Tongue (tissue), 3 donors: ENCODE results near the gene POLR2A. TPM values are rescaled to one million over a fixed set of nuclear protein-coding genes. Genes with fewer than 3 reads are reported as not detected.

Experiments
- DNase-seq: peaks from one replicate; pipeline ENCODE4 v3.0.0-alpha.2; 2015
- small RNA-seq: library from RNA; depleted of rRNA; stranded (forward); fragments of <200 nt; gene quantifications from one replicate; pipeline ENCODE3, GENCODE V24; 2014; ENCODE audit warnings: low replicate concordance
- total RNA-seq: library from RNA; depleted of rRNA; stranded (reverse); fragments of >200 nt; gene quantifications from one replicate; pipeline ENCODE4 v1.2.3, GENCODE V29; 2014

The POLR2A gene
- total RNA-seq, 1 donor from 2014 or later, result 71.4 TPM

DNA sequence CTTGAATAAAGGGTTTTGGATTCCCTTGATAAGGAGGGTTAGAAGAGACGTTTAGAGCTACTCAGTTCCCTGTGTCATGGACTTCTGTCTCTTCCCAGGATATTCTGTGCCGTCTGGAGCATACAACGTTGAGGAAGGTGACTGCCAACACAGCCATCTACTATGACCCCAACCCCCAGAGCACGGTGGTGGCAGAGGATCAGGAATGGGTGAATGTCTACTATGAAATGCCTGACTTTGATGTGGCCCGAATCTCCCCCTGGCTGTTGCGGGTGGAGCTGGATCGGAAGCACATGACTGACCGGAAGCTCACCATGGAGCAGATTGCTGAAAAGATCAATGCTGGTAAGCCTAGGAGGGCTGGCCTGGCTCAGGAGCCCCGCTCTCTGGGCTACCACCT lies 24.7 kb downstream of the POLR2A start:
- no peak for DNase-seq

DNA sequence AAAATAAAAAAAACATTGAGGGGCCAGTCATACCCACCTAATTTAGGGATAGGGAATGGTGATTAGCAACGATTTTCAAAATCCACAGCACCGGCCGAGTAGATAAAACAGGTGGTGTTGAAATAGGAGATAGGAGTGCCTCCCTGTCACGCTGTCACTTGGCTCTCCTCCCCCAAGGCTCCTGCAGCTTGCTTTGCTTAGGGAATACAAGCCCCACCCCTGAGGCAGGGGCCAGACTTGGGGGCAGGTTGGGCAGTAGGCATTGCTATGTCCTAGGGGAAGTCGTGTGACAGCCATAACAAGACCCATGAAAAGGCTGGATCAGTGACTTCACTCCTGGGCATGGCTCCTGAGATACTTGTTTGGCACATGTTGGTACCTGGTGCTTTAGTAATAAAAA lies 25.8 kb downstream of the POLR2A start:
- DNase-seq, result no peak

DNA sequence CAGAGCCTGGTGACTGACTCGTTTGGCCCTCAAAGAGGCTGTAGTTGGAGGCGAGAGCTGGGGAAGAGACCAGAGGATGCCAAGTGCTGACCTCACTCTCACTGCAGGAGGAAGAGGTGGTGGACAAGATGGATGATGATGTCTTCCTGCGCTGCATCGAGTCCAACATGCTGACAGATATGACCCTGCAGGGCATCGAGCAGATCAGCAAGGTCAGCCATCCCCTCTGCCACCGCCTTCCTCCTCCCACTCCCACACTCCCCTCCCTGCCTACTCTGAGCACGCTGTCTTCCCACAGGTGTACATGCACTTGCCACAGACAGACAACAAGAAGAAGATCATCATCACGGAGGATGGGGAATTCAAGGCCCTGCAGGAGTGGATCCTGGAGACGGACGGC lies 26.9 kb downstream of the POLR2A start:
- no peak for DNase-seq

DNA sequence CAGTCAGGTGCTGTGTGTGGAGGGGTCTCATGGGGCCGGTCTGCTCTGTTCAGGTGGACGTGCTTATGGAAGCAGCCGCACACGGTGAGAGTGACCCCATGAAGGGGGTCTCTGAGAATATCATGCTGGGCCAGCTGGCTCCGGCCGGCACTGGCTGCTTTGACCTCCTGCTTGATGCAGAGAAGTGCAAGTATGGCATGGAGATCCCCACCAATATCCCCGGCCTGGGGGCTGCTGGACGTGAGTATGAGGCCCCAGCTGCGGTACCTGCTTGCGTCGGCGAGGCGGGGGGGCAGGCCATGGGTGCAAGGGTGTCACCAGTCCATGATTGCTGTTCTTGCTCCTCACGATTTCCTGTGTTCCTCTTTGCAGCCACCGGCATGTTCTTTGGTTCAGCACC lies 27.9 kb downstream of the POLR2A start:
- DNase-seq, result no peak

- no peak for DNase-seq
These were observed 28.8 kb downstream of the POLR2A start for GRCh38 chr17:7512824-7513540.

GRCh38 chr17:7513850-7514419 lies 29.8 kb downstream of the POLR2A start:
- DNase-seq, result no peak

- no peak for DNase-seq
These were observed 31.9 kb downstream of the POLR2A start for GRCh38 chr17:7515911-7516610.

- DNase-seq, result no peak
These were observed 38.9 kb downstream of the POLR2A start for GRCh38 chr17:7523033-7523432.

GRCh38 chr17:7528842-7529241 lies 44.7 kb downstream of the POLR2A start:
- DNase-seq, result no peak

DNA sequence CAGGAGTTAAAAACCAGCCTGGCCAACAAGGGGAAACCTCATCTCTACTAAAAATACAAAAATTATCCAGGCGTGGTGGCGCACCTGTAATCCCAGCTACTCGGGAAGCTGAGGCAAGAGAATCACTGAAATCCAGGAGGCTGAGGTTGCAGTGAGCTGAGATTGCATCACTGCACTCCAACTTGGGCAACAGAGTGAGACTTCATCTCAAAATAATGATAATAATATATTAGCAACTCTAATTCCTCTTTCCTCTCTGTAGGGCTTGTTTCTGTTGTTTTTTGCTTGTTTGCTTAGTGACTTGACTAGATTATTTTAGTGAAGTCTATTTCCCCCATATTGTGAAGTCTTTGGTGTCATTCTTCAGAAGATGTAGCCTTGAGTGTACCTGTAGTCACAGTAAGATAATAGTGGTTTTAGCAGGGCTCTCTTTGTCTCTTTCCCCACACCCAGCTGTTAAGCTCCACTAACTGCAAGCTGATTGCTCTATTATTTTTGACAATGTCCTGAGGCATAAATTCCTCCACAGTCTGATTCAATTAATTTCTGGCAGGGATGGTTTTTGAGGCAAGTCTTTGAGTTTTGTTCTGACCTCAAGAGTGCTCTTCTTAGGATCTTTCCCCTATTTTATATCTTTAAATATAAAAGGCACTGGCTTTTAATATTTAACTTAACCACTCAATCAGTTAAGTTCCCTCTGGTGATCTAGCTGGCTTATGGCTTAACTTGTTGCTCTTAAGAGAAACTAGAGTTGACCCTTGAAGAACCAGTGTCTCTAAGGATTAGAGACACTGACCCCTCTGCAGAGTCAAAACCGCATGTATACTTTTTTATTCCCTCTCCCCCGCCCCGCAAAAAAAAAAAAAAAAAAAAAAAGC lies 46.1 kb downstream of the POLR2A start:
- no peak for DNase-seq

- DNase-seq, result no peak
These were observed 53.9 kb downstream of the POLR2A start for GRCh38 chr17:7538050-7538449.

DNA sequence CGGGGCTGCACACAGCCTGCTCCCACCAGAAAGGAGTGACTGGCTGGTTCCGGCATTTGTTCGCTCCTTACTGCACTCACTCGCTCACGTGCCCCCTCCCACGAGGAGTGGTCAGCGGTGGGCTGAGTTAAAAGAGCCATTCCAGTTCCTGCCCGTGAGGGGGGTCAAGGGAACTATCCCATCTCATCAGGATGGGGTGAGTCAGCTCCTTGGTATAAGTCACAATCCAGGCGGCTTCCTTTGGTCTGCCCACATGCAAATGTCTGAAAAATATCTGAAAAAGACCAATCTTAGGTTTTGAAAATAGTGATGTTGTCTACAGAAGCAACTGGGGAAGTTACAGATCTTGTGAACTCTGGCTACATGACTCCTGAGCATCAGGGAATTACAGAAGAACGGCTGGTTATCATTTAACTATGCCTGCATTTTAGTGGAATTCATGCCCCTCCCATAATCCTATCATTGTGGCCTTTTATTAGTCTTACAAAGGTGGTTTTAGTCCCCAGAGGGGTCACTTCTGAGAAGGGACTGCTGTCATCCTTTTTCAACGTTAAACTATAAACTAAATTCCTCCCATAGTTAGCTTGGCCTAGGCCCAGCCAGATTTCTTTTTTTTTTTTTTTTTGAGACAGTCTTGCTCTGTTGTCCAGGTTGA lies 54.9 kb downstream of the POLR2A start:
- no peak for DNase-seq

DNA sequence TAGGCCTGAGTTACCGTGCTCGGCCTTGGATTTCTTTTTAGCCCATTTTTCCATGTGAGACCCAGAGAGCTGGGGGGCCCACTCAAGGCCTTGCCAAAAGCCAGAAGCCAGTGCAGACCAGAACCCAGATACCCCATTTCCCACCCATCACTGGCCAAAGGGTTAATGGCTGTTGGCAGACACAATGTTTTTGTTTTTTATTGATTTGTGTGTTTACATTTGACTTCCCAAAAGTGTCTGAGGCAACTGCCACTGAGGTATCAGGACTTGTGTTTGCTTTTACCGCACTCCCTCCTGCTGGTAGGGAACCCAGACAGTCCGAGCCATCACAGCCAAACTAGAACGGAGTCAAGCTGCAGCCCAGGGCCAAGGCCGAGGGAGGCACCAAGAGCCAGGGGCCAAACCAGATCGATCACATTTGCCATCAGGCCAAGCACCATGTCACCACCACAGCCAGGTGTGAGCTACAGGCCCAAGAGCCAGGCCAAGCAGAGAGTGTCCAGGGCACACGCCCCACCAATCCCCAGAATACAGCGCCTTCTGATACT lies 57.0 kb downstream of the POLR2A start:
- no peak for DNase-seq

DNA sequence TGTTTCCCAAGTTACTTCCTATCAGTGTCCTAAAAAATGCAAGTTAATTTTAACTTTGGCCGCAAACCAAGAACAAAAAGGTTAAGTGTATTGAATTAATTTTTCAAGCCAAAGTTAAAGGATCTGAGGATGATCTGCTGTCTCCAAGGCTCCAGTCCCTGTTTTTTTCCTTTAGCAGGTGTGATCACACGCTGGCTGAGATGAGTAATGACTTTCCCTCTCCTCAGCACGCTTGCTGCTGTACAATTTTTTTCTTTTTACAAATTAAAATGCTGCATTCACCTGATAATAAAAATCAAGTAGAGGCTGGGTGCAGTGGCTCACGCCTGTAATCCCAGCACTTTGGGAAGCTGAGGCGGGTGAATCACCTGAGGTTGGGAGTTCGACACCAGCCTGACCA lies 60.7 kb downstream of the POLR2A start:
- DNase-seq, result no peak

GRCh38 chr17:7548585-7549400 lies 64.6 kb downstream of the POLR2A start, which contains the start of gene TNFSF12:
TSS of gene TNFSF12 (plus strand) at chr17:7549058. CDS start at chr17:7549154, 96 bp downstream.
- DNase-seq, result peak; percentile 64

Small RNA genes lying within 50 kb of the gene (small RNA-seq; reads per million reads assigned to genes)
- not detected for gene RF00019

Other genes with a start within 250 kb of the POLR2A start
- gene DVL2, start 249.8 kb upstream of the POLR2A start, total RNA-seq, result 53.7 TPM
- 22.3 TPM for gene PHF23, start 244.9 kb upstream of the POLR2A start, total RNA-seq
- 283 TPM for gene GABARAP, start 241.9 kb upstream of the POLR2A start, total RNA-seq
- gene CTDNEP1, start 232.6 kb upstream of the POLR2A start, total RNA-seq, result 63.6 TPM
- gene ELP5, start 232.2 kb upstream of the POLR2A start, total RNA-seq, result 43.2 TPM
- gene CLDN7, start 221.9 kb upstream of the POLR2A start, total RNA-seq, result 22.2 TPM
- gene SLC2A4, start 202.6 kb upstream of the POLR2A start, total RNA-seq, result 75.2 TPM
- gene YBX2, start 189.7 kb upstream of the POLR2A start, total RNA-seq, result 0.51 TPM
- gene EIF5A, start 176.7 kb upstream of the POLR2A start, total RNA-seq, result 212 TPM
- 35.3 TPM for gene GPS2, start 169.0 kb upstream of the POLR2A start, total RNA-seq
- gene NEURL4, start 155.0 kb upstream of the POLR2A start, total RNA-seq, result 22.5 TPM
- gene ACAP1, start 147.8 kb upstream of the POLR2A start, total RNA-seq, result 1.7 TPM
- gene KCTD11, start 132.2 kb upstream of the POLR2A start, total RNA-seq, result 3.4 TPM
- not detected for gene TMEM95, start 129.2 kb upstream of the POLR2A start, total RNA-seq
- 2.1 TPM for gene TNK1, start 103.3 kb upstream of the POLR2A start, total RNA-seq
- 9.4 TPM for gene PLSCR3, start 89.8 kb upstream of the POLR2A start, total RNA-seq
- 69.0 TPM for gene TMEM256, start 80.3 kb upstream of the POLR2A start, total RNA-seq
- gene NLGN2, start 76.5 kb upstream of the POLR2A start, total RNA-seq, result 9.3 TPM
- not detected for gene SPEM1, start 64.0 kb upstream of the POLR2A start, total RNA-seq
- not detected for gene SPEM2, start 58.8 kb upstream of the POLR2A start, total RNA-seq
- not detected for gene SPEM3, start 55.5 kb upstream of the POLR2A start, total RNA-seq
- gene TMEM102, start 48.9 kb upstream of the POLR2A start, total RNA-seq, result 2.4 TPM
- gene FGF11, start 44.9 kb upstream of the POLR2A start, total RNA-seq, result 5.4 TPM
- 27.9 TPM for gene CHRNB1, start 39.3 kb upstream of the POLR2A start, total RNA-seq
- 22.9 TPM for gene ZBTB4, start 4.7 kb upstream of the POLR2A start, total RNA-seq
- not detected for gene SLC35G6, start 2.9 kb upstream of the POLR2A start, total RNA-seq
- gene TNFSF12, start 64.7 kb downstream of the POLR2A start, total RNA-seq, result 18.0 TPM
- 6.6 TPM for gene TNFSF13, start 74.4 kb downstream of the POLR2A start, total RNA-seq
- gene SENP3, start 77.6 kb downstream of the POLR2A start, total RNA-seq, result 36.8 TPM
- gene CD68, start 95.3 kb downstream of the POLR2A start, total RNA-seq, result 2.4 TPM
- gene MPDU1, start 99.5 kb downstream of the POLR2A start, total RNA-seq, result 27.4 TPM
- gene SOX15, start 105.7 kb downstream of the POLR2A start, total RNA-seq, result 9.6 TPM
- 47.8 TPM for gene FXR2, start 130.5 kb downstream of the POLR2A start, total RNA-seq
- gene SAT2, start 143.5 kb downstream of the POLR2A start, total RNA-seq, result 33.2 TPM
- not detected for gene SHBG, start 145.8 kb downstream of the POLR2A start, total RNA-seq
- gene ATP1B2, start 166.6 kb downstream of the POLR2A start, total RNA-seq, result 0.92 TPM
- gene TP53, start 203.1 kb downstream of the POLR2A start, total RNA-seq, result 23.6 TPM
- 5.2 TPM for gene WRAP53, start 204.1 kb downstream of the POLR2A start, total RNA-seq
- 2.3 TPM for gene EFNB3, start 220.8 kb downstream of the POLR2A start, total RNA-seq
- gene DNAH2, start 233.4 kb downstream of the POLR2A start, total RNA-seq, result 0.31 TPM